Stimulated activated CD4-positive, alpha-beta T cell treated with anti-CD3 and anti-CD28 coated beads, Interleukin-1b, Interleukin-23, amount 100 ng/mL, for 1 hour (primary cell): ENCODE data around the gene MAP7D1.

Experiments
- DNase-seq, 2 donors: peaks; one replicate each; pipeline ENCODE4 v3.0.0-alpha.2; 2020; ENCODE audit warnings: low read depth in 2 of 2

The MAP7D1 gene

GRCh38 chr1:36155408-36156328 lies at the start of gene MAP7D1:
Gene MAP7D1 (plus strand): TSS chr1:36156160. CDS start chr1:36156418, 258 bp downstream.
- DNase-seq = peak; percentile 65 to 72

- DNase-seq = no peak
These were observed 49.7 kb upstream of the MAP7D1 start for GRCh38 chr1:36106269-36106668.

GRCh38 chr1:36107394-36107793 lies 48.6 kb upstream of the MAP7D1 start:
- DNase-seq = no peak

- DNase-seq = no peak
These were observed 47.6 kb upstream of the MAP7D1 start for GRCh38 chr1:36108314-36108713.

GRCh38 chr1:36109041-36109679 lies 46.8 kb upstream of the MAP7D1 start:
- DNase-seq = no peak

GRCh38 chr1:36111151-36111550 lies 44.8 kb upstream of the MAP7D1 start:
- no peak for DNase-seq

- DNase-seq = no peak
These were observed 43.1 kb upstream of the MAP7D1 start for GRCh38 chr1:36112823-36113222.

- no peak for DNase-seq
These were observed 41.6 kb upstream of the MAP7D1 start for GRCh38 chr1:36114371-36114770.

- no peak for DNase-seq
These were observed 40.7 kb upstream of the MAP7D1 start for GRCh38 chr1:36115200-36115669.

GRCh38 chr1:36115931-36116330 lies 40.0 kb upstream of the MAP7D1 start:
- DNase-seq = no peak

- DNase-seq = no peak
These were observed 39.1 kb upstream of the MAP7D1 start for GRCh38 chr1:36116901-36117300.

- DNase-seq = no peak
These were observed 37.3 kb upstream of the MAP7D1 start for GRCh38 chr1:36118447-36119204.

- no peak for DNase-seq
These were observed 36.5 kb upstream of the MAP7D1 start for GRCh38 chr1:36119456-36119855.

GRCh38 chr1:36122062-36123030 lies 33.6 kb upstream of the MAP7D1 start:
- DNase-seq = no peak

GRCh38 chr1:36123356-36123755 lies 32.6 kb upstream of the MAP7D1 start:
- DNase-seq = no peak

GRCh38 chr1:36124404-36125128 lies 31.4 kb upstream of the MAP7D1 start:
- DNase-seq = no peak

- DNase-seq = no peak
These were observed 30.6 kb upstream of the MAP7D1 start, which contains the start of gene COL8A2 for GRCh38 chr1:36125129-36125991. Gene COL8A2 (minus strand): TSS chr1:36125222. CDS start chr1:36100242, 24,980 bp downstream.

- no peak for DNase-seq
These were observed 29.8 kb upstream of the MAP7D1 start for GRCh38 chr1:36126005-36126716.
